ENCODE results near the gene OPTC.

DNA sequence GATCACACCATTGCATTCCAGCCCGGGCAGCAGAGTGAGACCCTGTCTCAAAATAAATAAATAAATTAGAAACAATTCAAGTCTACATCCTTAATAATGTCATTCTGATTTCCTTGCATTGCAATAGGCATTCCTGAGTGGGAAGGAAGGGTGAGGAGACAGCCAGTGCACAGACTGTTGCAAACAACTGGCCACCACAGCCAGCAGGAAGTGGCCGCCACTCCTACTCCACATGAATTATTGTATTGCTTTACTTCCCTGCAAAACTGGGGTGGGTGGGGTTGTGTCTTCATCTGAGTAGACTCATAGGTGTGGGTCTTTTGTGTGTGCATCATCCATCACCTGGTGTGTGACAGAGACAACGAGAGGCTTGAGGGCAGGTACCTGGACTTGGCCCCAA is 60.1 kb downstream of the OPTC start:
- TF ChIP-seq, protein P1, sequence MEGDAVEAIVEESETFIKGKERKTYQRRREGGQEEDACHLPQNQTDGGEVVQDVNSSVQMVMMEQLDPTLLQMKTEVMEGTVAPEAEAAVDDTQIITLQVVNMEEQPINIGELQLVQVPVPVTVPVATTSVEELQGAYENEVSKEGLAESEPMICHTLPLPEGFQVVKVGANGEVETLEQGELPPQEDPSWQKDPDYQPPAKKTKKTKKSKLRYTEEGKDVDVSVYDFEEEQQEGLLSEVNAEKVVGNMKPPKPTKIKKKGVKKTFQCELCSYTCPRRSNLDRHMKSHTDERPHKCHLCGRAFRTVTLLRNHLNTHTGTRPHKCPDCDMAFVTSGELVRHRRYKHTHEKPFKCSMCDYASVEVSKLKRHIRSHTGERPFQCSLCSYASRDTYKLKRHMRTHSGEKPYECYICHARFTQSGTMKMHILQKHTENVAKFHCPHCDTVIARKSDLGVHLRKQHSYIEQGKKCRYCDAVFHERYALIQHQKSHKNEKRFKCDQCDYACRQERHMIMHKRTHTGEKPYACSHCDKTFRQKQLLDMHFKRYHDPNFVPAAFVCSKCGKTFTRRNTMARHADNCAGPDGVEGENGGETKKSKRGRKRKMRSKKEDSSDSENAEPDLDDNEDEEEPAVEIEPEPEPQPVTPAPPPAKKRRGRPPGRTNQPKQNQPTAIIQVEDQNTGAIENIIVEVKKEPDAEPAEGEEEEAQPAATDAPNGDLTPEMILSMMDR (IDR thresholded peaks at IDR 0.05; ENCODE audit: poor library complexity, severe bottlenecking) = no peak
- TF ChIP-seq, protein P2, sequence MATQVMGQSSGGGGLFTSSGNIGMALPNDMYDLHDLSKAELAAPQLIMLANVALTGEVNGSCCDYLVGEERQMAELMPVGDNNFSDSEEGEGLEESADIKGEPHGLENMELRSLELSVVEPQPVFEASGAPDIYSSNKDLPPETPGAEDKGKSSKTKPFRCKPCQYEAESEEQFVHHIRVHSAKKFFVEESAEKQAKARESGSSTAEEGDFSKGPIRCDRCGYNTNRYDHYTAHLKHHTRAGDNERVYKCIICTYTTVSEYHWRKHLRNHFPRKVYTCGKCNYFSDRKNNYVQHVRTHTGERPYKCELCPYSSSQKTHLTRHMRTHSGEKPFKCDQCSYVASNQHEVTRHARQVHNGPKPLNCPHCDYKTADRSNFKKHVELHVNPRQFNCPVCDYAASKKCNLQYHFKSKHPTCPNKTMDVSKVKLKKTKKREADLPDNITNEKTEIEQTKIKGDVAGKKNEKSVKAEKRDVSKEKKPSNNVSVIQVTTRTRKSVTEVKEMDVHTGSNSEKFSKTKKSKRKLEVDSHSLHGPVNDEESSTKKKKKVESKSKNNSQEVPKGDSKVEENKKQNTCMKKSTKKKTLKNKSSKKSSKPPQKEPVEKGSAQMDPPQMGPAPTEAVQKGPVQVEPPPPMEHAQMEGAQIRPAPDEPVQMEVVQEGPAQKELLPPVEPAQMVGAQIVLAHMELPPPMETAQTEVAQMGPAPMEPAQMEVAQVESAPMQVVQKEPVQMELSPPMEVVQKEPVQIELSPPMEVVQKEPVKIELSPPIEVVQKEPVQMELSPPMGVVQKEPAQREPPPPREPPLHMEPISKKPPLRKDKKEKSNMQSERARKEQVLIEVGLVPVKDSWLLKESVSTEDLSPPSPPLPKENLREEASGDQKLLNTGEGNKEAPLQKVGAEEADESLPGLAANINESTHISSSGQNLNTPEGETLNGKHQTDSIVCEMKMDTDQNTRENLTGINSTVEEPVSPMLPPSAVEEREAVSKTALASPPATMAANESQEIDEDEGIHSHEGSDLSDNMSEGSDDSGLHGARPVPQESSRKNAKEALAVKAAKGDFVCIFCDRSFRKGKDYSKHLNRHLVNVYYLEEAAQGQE (IDR thresholded peaks at IDR 0.05; ENCODE audit: borderline replicate concordance) = no peak
- TF ChIP-seq POLR2AphosphoS5 (IDR thresholded peaks at IDR 0.05) (no peak), SMC3 (conservative IDR thresholded peaks at IDR 0.05; ENCODE audit: poor library complexity) (no peak), EZH2 (IDR thresholded peaks at IDR 0.05; ENCODE audit: borderline replicate concordance, insufficient read depth, low read length, poor library complexity, severe bottlenecking) (no peak)
